Activated CD4-positive, alpha-beta T cell treated with anti-CD3 and anti-CD28 coated beads, Interleukin-2, amount 50 U/mL, for 16 hours (primary cell): ENCODE measurements around the gene MCHR2.

Experiments used
- DNase-seq: peaks from one replicate; pipeline ENCODE4 v3.0.0-alpha.2; 2020

MCHR2 gene

GRCh38 chr6:99901596-99902384 lies 92.2 kb downstream of the MCHR2 start:
- DNase-seq = no peak

- peak; percentile 22 for DNase-seq
These were observed 99.2 kb downstream of the MCHR2 start for GRCh38 chr6:99894815-99895214.

GRCh38 chr6:99887066-99887465 lies 107.0 kb downstream of the MCHR2 start:
- DNase-seq = no peak

- no peak for DNase-seq
These were observed 109.0 kb downstream of the MCHR2 start for GRCh38 chr6:99885051-99885450.

- no peak for DNase-seq
These were observed 111.8 kb downstream of the MCHR2 start for GRCh38 chr6:99882128-99882702.

- DNase-seq = no peak
These were observed 114.6 kb downstream of the MCHR2 start for GRCh38 chr6:99879431-99879830.

GRCh38 chr6:99875068-99875467 lies 119.0 kb downstream of the MCHR2 start:
- DNase-seq = no peak

- no peak for DNase-seq
These were observed 120.9 kb downstream of the MCHR2 start for GRCh38 chr6:99873084-99873483.

GRCh38 chr6:99871641-99872040 lies 122.4 kb downstream of the MCHR2 start:
- no peak for DNase-seq
